GM21367 (cell line): ENCODE measurements around the gene MYO15A.

Experiments
- ATAC-seq: cut with Tn5 transposase; IDR thresholded peaks from one replicate; pipeline ENCODE4 v1.9.1; 2021; ENCODE audit not compliant: unreplicated experiment

Gene MYO15A

GRCh38 chr17:18124345-18125126, 16.0 kb downstream of the MYO15A start:
- no peak for ATAC-seq

GRCh38 chr17:18129041-18129502, 20.5 kb downstream of the MYO15A start:
- ATAC-seq, result no peak

DNA sequence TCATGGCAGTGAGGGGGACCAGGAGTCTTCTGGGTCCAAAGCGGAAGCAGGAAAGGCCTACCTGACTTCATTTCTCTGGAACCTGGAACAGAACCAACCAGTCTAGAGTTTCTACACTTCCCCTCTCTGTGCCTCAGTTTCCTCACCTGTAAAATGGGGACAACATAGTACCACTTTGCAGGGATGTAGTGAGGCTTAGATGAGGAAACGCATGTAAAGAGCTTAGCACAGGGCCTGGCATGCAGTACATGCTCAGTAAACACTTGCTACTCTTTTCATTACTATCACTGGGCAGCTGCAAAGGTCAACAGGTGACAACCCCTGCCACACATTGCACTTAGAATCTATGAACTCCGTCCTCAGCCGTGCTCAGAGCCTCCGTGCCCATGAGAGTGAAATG, 24.2 kb downstream of the MYO15A start:
- ATAC-seq, result no peak

DNA sequence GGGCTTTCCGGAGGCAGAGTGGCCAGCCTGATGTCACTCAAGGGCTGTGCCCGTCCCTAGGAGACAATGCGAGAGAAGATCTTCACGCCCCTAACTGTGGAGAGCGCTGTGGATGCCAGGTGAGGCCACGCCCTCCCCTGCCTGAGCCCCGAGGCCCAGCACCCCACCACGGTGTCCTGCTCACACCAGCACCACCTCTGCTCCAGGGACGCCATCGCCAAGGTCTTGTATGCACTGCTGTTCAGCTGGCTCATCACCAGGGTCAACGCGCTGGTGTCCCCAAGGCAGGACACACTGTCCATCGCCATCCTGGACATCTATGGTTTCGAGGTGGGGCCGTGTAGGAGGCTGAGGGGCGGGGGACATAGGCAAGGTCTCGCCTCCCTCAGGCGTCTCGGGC, 27.8 kb downstream of the MYO15A start:
- ATAC-seq, result no peak

- no peak for ATAC-seq
Measured at GRCh38 chr17:18138065-18138749, 29.7 kb downstream of the MYO15A start.

DNA sequence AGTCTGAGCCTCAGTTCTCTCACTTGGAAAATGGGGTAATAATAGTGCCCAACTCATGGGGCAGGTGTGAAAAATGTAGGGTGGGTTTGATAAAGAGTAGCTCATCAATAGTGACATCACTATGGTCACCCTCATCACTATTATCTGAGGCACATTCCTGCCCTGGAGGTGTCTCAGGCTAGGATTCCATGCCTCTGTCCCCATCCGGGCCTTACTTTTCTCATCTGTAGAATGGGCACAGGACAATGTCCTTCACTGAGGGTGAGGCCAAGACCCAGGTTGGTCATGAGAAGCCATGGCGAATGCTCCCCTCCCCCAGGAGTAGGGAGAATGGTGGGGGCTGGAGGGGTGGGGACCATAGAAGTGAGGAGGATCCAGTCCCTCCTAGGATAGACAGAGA, 30.5 kb downstream of the MYO15A start:
- no peak for ATAC-seq

GRCh38 chr17:18139498-18139897, 30.9 kb downstream of the MYO15A start:
- no peak for ATAC-seq

DNA sequence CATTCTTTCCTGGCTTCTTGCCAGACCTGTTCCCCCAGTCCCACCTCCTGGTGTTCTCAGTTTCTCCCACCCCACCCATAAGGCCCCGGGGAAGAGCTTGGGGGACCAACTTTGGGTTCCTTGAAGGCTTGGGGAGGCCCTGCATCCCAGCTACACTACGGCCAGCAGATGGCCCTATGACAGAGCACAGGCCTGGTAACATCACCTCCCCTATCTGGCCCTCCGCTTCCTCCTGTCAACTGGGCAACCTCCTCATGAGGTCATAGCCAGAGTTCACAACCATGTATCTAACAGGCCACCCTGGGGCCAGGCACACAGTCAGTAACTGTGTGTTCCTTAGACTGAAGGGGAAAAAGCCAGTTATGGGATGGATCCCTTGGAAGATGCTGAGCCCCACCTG, 31.4 kb downstream of the MYO15A start:
- ATAC-seq, result no peak

DNA sequence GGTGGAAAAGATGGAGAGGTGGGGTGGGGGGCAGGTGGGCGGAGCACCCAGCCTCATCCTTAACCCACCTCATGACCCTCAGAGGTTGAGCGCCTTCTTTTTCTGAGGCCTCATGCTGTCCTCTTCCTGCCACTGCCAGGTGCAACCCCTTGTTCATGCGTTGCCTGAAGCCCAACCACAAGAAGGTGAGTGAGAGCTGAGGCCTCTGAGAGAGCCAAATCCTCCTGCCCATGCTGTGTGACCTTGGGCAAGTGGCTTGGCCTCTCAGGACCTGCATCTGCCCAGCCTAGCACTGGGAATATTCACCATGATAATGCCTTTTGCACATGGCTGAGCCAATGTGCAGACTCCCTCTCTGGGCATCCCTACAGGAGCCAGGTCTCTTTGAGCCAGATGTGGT, 32.1 kb downstream of the MYO15A start:
- ATAC-seq, result no peak

DNA sequence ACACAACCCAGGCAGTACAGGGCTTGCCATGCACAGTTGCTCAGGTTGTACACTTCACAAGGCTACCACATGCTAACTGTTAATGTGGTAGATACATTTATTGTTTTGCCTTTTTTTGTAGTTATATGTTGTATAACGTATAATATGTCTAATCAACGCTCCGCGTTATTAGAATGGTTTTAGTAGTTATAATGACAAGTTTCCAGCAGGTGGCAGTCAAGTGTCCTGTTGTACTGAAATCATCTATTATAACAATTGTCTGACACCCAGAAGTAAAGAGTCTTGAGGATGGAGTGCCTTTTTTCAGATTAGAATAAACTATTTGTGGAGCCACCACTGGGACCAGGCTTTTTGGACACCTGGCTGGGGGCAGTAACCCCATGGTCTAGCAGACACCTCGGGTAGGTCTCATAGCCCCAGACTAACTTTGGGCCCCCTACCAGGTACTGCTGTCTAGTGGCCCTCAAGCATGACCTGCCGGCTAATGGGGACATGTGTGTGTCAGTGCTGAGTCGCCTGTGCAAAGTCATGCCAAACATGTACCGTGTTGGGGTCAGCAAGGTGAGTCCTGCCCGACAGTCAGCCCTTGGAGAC, 32.8 kb downstream of the MYO15A start:
- ATAC-seq, result no peak

DNA sequence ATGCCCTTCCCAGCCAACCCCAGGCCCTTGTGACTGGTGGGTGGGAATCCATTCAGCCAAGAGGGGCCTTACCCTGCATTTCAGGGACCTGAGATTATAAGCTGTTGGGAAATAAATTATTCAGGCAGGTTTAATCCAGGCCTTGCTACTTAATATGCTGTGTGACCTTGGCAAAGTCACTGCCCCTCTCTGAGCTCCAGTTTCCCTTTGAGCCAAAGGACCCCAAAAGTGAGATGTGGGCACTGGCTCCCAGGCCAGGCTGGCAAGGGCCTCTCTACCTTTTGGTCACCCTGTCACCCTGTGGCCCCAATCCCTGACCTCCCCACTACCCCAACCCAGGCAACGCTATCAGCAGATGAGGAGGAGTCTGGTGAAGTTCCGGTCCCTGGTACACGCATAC, 33.9 kb downstream of the MYO15A start:
- ATAC-seq, result no peak

DNA sequence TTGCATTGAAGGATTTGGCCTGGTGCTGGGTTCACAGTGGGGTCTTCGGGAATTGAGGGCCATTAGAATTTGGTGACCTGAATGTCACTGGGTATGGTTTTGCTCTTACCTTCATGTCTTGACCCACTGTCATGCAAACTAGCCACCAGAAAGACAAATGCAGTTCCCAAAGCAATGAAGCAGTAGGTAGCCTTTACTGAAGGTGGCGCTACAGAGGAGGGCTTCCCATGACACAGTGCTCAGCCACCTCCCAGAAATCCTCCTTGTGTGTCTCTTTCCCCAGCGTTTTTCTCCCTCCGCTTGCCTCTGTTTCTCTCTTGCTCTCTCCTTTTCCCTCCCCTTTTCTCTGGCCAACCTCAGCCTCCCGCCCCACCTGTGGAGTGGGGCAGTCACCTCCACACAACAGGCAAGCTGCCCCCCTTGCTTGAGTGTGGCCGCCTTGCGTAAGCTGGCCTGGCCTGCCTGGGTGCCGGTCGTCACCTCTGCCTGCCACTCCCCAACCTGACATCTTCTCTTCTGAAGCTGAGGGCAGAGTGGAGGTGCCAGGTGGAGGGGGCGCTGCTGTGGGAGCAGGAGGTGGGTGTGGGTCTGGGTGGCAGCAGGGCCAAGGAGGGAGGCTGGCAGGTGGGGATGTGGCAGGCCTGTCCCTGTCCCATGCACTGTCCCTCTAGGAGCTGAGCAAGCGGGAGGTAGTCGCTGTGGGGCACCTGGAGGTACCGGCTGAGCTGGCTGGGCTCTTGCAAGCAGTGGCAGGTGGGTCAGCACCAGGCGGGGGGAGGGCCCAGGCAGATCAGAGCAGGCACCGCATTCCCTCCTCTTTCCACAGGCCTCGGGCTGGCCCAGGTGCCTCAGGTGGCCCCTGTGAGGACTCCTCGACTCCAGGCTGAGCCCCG, 34.7 kb downstream of the MYO15A start:
- no peak for ATAC-seq

DNA sequence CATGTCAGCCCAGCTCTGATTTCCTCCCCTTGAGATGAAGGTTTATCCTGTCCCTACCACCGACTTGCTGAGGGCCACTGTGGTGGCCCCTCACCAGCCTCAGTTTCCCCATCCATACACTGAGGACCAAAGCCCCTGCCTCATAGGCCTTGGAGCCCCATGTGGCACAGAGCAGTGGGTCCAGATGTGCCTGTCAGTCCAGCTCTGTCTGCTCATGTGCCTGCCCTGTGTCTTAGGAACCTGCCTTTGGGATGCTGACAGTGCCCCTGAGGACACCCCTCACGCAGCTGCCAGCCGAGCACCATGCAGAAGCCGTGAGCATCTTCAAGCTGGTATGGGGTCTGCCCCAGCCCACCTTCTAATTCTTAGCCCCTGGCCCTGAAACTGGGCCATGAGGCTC, 35.7 kb downstream of the MYO15A start:
- ATAC-seq, result no peak

DNA sequence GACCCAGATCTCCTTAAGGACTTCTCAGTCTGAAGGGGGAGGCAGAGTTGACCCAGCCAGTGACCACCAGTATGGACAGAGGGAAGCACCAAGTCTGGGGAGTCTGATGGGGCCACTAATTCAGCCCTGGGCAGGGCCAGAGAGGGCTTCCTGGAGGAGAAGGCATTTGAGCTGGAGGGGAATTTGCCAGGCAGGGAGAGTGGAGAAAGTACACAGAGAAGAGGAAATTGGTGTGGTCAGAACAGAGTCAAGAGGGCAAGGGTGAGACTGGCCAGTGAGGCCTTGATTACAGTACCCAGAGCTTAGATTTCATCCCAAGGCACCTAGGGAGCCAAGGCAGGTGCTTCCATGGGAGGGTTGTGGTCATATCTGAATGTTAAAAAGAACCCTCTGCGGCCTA, 36.3 kb downstream of the MYO15A start:
- ATAC-seq, result no peak

GRCh38 chr17:18145811-18146210, 37.3 kb downstream of the MYO15A start:
- ATAC-seq, result no peak

DNA sequence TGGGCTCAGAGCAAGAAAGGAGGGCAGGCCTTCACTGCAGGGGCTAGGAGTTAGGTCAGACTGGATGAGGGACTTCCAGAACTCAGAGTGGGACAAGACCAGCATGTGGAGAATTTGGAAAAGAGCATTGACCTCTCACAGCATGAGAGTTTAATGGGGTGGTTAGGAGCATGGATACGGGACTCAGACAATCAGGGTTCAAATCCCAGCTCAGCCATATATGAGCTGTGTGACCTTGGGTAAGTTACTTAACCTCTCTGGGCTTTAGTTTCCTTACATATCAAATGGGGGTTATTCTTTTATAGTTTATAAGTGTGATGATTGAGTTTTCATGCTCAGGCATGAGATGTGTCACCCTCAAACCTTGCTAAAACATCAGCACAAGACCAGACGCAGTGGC, 37.7 kb downstream of the MYO15A start:
- no peak for ATAC-seq

DNA sequence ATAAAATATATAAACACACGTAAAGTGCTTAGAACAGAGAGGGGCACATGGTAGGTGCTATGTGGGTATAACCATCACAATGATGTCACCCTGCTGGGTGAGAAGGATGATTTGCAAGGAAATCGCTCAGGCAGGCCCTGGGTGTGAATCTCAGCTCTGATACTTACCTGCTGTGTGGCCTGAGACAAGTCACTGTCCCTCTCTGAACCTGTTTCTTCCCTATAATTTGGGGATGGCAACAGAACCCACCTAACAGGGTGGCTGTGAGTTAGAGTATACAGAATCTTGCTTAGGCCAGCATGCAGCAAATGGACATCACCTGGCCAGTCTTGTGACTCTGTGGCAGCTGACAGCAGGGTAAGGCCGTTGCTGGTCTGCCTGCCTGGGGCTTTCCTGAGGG, 38.4 kb downstream of the MYO15A start:
- no peak for ATAC-seq

GRCh38 chr17:18148586-18148985, 40.0 kb downstream of the MYO15A start:
- ATAC-seq, result no peak

DNA sequence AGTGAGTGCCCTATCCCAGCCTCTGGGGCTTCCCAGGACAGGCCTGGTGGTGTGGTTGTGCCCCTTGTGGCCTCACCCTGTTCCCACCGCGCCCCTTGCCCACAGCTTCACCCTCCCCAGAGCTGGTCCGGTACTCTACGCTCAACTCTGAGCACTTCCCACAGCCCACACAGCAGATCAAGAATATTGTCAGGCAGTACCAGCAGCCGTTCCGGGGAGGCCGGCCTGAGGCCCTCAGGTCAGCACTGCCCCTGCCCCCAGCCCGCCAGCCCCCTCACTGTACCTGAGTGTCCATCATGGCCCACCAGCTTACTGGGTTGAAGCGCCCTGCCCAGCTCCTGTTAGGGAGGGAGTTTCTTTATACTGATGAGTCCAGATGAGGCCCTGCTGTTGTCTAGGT, 42.7 kb downstream of the MYO15A start:
- ATAC-seq, result no peak

GRCh38 chr17:18155179-18155578, 46.6 kb downstream of the MYO15A start:
- no peak for ATAC-seq
